Middle frontal gyrus (tissue), 1 donor: ENCODE results near the gene LSM14B.

Experiments
- DNase-seq: peaks from one replicate; pipeline ENCODE4 v3.0.0-alpha.2; 2015; ENCODE audit warnings: low spot score; ENCODE audit errors: extremely low spot score

LSM14B gene

GRCh38 chr20:62132421-62132820 is 10.1 kb downstream of the LSM14B start:
- DNase-seq, result no peak

- no peak for DNase-seq
Measured at GRCh38 chr20:62133051-62133845, 11.0 kb downstream of the LSM14B start.

GRCh38 chr20:62133864-62134263 is 11.6 kb downstream of the LSM14B start:
- no peak for DNase-seq

- no peak for DNase-seq
Measured at GRCh38 chr20:62134735-62135231, 12.5 kb downstream of the LSM14B start.

GRCh38 chr20:62135573-62136266 is 13.4 kb downstream of the LSM14B start:
- DNase-seq, result no peak

GRCh38 chr20:62136283-62137091 is 14.2 kb downstream of the LSM14B start:
- no peak for DNase-seq

GRCh38 chr20:62137092-62137384 is 14.8 kb downstream of the LSM14B start:
- DNase-seq, result no peak

GRCh38 chr20:62137478-62138203 is 15.4 kb downstream of the LSM14B start:
- DNase-seq, result no peak

- DNase-seq, result no peak
Measured at GRCh38 chr20:62138204-62138543, 15.9 kb downstream of the LSM14B start.

- DNase-seq, result no peak
Measured at GRCh38 chr20:62138912-62139311, 16.6 kb downstream of the LSM14B start.

GRCh38 chr20:62139636-62140035 is 17.4 kb downstream of the LSM14B start:
- no peak for DNase-seq

- DNase-seq, result no peak
Measured at GRCh38 chr20:62141043-62141396, 18.7 kb downstream of the LSM14B start.

- DNase-seq, result no peak
Measured at GRCh38 chr20:62141397-62142251, 19.3 kb downstream of the LSM14B start.

GRCh38 chr20:62142252-62143080 is 20.2 kb downstream of the LSM14B start:
- DNase-seq, result no peak

- peak; percentile 87 for DNase-seq
Measured at GRCh38 chr20:62143081-62143956, 21.0 kb downstream of the LSM14B start, which contains the start of the genes PSMA7 and SS18L1. PSMA7 (minus strand) TSS chr20:62143394; CDS start chr20:62143303, 91 bp downstream. SS18L1 (plus strand) TSS chr20:62143769; CDS start chr20:62143821, 52 bp downstream.

- DNase-seq, result no peak
Measured at GRCh38 chr20:62143957-62144825, 21.9 kb downstream of the LSM14B start.

- DNase-seq, result no peak
Measured at GRCh38 chr20:62145688-62146018, 23.4 kb downstream of the LSM14B start.
